SK-N-SH (cell line): Measurements from ENCODE around the gene CD276.

Source experiments
- CTCF ChIP-seq: fragments of 200-600 bp; sonication (generic); IDR thresholded peaks from 2 replicates; pipeline ENCODE4 v1.6.1; 2017; ENCODE audit warnings: antibody characterized with exemption, mild to moderate bottlenecking, moderate library complexity
- JUND ChIP-seq: IDR thresholded peaks from 2 replicates; pipeline ENCODE4 v1.4.0; 2012
- MXI1 ChIP-seq: IDR thresholded peaks from 2 replicates; pipeline ENCODE4 v1.6.1; 2012; ENCODE audit warnings: mild to moderate bottlenecking, low read depth, low read length, improper control_type of control experiment
- RAD21 ChIP-seq: IDR thresholded peaks from 2 replicates; pipeline ENCODE4 v1.6.1; 2012; ENCODE audit warnings: mild to moderate bottlenecking, low read length
- TAF1 ChIP-seq: IDR thresholded peaks from 2 replicates; pipeline ENCODE4 v1.6.1; 2012; ENCODE audit warnings: low read depth, mild to moderate bottlenecking, low read length, moderate library complexity, borderline replicate concordance
- TF ChIP-seq, protein P1 (sequence below): fragments of 150-350 bp; IDR thresholded peaks from 2 replicates; pipeline ENCODE4 v1.6.1; 2017; ENCODE audit warnings: antibody characterized with exemption, low read length, low read depth, borderline replicate concordance
- TF ChIP-seq, protein P2 (sequence below): IDR thresholded peaks from 2 replicates; pipeline ENCODE4 v1.6.1; 2012; ENCODE audit warnings: mild to moderate bottlenecking, low read depth, low read length, moderate library complexity

- TF ChIP-seq CTCF (no peak), TAF1 (no peak), JUND (no peak), MXI1 (peak; percentile 4; the same call in 1 of the 2 replicates), RAD21 (peak; percentile 30; the same call in 1 of the 2 replicates)
- TF ChIP-seq, protein P1, sequence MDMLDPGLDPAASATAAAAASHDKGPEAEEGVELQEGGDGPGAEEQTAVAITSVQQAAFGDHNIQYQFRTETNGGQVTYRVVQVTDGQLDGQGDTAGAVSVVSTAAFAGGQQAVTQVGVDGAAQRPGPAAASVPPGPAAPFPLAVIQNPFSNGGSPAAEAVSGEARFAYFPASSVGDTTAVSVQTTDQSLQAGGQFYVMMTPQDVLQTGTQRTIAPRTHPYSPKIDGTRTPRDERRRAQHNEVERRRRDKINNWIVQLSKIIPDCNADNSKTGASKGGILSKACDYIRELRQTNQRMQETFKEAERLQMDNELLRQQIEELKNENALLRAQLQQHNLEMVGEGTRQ: no peak
- TF ChIP-seq, protein P2, sequence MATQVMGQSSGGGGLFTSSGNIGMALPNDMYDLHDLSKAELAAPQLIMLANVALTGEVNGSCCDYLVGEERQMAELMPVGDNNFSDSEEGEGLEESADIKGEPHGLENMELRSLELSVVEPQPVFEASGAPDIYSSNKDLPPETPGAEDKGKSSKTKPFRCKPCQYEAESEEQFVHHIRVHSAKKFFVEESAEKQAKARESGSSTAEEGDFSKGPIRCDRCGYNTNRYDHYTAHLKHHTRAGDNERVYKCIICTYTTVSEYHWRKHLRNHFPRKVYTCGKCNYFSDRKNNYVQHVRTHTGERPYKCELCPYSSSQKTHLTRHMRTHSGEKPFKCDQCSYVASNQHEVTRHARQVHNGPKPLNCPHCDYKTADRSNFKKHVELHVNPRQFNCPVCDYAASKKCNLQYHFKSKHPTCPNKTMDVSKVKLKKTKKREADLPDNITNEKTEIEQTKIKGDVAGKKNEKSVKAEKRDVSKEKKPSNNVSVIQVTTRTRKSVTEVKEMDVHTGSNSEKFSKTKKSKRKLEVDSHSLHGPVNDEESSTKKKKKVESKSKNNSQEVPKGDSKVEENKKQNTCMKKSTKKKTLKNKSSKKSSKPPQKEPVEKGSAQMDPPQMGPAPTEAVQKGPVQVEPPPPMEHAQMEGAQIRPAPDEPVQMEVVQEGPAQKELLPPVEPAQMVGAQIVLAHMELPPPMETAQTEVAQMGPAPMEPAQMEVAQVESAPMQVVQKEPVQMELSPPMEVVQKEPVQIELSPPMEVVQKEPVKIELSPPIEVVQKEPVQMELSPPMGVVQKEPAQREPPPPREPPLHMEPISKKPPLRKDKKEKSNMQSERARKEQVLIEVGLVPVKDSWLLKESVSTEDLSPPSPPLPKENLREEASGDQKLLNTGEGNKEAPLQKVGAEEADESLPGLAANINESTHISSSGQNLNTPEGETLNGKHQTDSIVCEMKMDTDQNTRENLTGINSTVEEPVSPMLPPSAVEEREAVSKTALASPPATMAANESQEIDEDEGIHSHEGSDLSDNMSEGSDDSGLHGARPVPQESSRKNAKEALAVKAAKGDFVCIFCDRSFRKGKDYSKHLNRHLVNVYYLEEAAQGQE: no peak
These were observed at the start of gene CD276 for GRCh38 chr15:73683777-73684580.
